Measurements from ENCODE around the gene EPB41. TPM values are rescaled to one million over a fixed set of nuclear protein-coding genes. Genes with fewer than 3 reads are reported as not detected.
A peak's percentile ranks its signal among the peaks of the same experiment; 100 is the strongest.

EPB41 gene
- total RNA-seq, 1 donor = 9.5 TPM

GRCh38 chr1:28886731-28887418, 27.5 kb upstream of the EPB41 start:
- no peak for TF ChIP-seq CTCF (IDR thresholded peaks at IDR 0.05; ENCODE audit: insufficient read depth, low read depth, low read length)
- H3K4me3 ChIP-seq (ENCODE audit: low read depth, low read length) = peak overlapping the region; percentile 82
- DNase-seq (ENCODE audit: low read depth) = peak; percentile 60

GRCh38 chr1:28887419-28887834, 26.9 kb upstream of the EPB41 start:
- DNase-seq (ENCODE audit: low read depth) = peak; percentile 10
- peak overlapping the region; percentile 82 for H3K4me3 ChIP-seq (ENCODE audit: low read depth, low read length)
- TF ChIP-seq CTCF (IDR thresholded peaks at IDR 0.05; ENCODE audit: insufficient read depth, low read depth, low read length) = no peak

GRCh38 chr1:28887835-28888682, 26.3 kb upstream of the EPB41 start:
- TF ChIP-seq CTCF (IDR thresholded peaks at IDR 0.05; ENCODE audit: insufficient read depth, low read depth, low read length) = no peak
- no peak for DNase-seq (ENCODE audit: low read depth)

GRCh38 chr1:28888915-28889314, 25.5 kb upstream of the EPB41 start:
- DNase-seq (ENCODE audit: low read depth) = no peak
- TF ChIP-seq CTCF (IDR thresholded peaks at IDR 0.05; ENCODE audit: insufficient read depth, low read depth, low read length) = no peak
- H3K4me3 ChIP-seq (ENCODE audit: low read depth, low read length) = no peak overlapping the region

More at GRCh38 chr1:28887835-28888682, 26.3 kb upstream of the EPB41 start:
- peak overlapping the region; percentile 82 for H3K4me3 ChIP-seq (ENCODE audit: low read depth, low read length)

- no peak for DNase-seq (ENCODE audit: low read depth)
- no peak for TF ChIP-seq CTCF (IDR thresholded peaks at IDR 0.05; ENCODE audit: insufficient read depth, low read depth, low read length)
- H3K4me3 ChIP-seq (ENCODE audit: low read depth, low read length) = no peak overlapping the region
Observed at GRCh38 chr1:28889357-28889756, 25.0 kb upstream of the EPB41 start.

- DNase-seq (ENCODE audit: low read depth) = no peak
- no peak for TF ChIP-seq CTCF (IDR thresholded peaks at IDR 0.05; ENCODE audit: insufficient read depth, low read depth, low read length)
- H3K4me3 ChIP-seq (ENCODE audit: low read depth, low read length) = no peak overlapping the region
Observed at GRCh38 chr1:28890435-28890834, 23.9 kb upstream of the EPB41 start.
